ENCODE results near the gene RPTOR. TPM values are rescaled to one million over a fixed set of nuclear protein-coding genes. Genes with fewer than 3 reads are reported as not detected.

Gene RPTOR
- total RNA-seq, 1 experiment from 2014 or later = 25.1 TPM

DNA sequence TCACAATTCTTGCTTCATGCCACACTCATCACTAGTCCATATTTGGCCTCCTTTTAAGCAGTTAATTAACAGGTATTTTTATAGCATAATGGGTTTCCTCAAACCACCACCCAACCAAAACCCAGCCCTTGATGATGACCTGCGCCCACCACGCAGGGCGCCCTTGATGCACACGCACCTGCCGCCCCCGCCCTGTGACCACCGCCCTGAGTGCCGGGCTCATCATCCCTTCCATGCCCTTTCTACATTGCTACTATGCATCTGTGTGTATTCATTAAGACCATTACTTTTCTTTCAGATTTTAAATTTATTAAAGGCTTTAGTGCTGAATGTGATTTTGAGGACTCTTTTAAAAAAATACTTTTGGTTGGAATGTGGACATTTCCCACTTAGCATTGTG, 242.2 kb downstream of the RPTOR start:
- H3K27me3 Mint-ChIP-seq (ENCODE audit: low read depth) = no peaks in the 10 kb centered on the region; the same call in 1 of the 2 replicates
- no peak overlapping the region for H3K4me2 ChIP-seq (ENCODE audit: insufficient read depth, insufficient read length, low read length)
- no peak overlapping the region for H3K4me3 Mint-ChIP-seq

More for the DNA sequence above, 242.2 kb downstream of the RPTOR start:
- TF ChIP-seq, protein P1, sequence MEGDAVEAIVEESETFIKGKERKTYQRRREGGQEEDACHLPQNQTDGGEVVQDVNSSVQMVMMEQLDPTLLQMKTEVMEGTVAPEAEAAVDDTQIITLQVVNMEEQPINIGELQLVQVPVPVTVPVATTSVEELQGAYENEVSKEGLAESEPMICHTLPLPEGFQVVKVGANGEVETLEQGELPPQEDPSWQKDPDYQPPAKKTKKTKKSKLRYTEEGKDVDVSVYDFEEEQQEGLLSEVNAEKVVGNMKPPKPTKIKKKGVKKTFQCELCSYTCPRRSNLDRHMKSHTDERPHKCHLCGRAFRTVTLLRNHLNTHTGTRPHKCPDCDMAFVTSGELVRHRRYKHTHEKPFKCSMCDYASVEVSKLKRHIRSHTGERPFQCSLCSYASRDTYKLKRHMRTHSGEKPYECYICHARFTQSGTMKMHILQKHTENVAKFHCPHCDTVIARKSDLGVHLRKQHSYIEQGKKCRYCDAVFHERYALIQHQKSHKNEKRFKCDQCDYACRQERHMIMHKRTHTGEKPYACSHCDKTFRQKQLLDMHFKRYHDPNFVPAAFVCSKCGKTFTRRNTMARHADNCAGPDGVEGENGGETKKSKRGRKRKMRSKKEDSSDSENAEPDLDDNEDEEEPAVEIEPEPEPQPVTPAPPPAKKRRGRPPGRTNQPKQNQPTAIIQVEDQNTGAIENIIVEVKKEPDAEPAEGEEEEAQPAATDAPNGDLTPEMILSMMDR (conservative IDR thresholded peaks at IDR 0.05) = no peak
- Histone ChIP-seq H2AFZ (ENCODE audit: low read length) (no peak overlapping the region), H3K79me2 (ENCODE audit: insufficient read depth, low read length) (no peaks in the 10 kb centered on the region), H2BK20ac (ENCODE audit: low read depth, low read length, poor library complexity, severe bottlenecking) (no peak overlapping the region), H3K4me1 (ENCODE audit: insufficient read depth, low read length) (peaks cover 2% of the 10 kb centered on the region; the same call in 1 of the 2 replicates), H2BK12ac (ENCODE audit: insufficient read length, low read depth, low read length) (no peak overlapping the region), H3K9me3 (ENCODE audit: control insufficient read depth, low read depth, low read length) (no peaks in the 10 kb centered on the region), H3K4ac (ENCODE audit: low read depth, low read length) (no peak overlapping the region), H3K23me2 (ENCODE audit: insufficient read length, low read depth, low read length, poor library complexity, severe bottlenecking) (no peaks in the 10 kb centered on the region), H3K56ac (ENCODE audit: insufficient read length, low read depth, low read length) (no peak overlapping the region), H3K79me1 (ENCODE audit: insufficient read depth, low read depth, low read length, poor library complexity, severe bottlenecking) (no peaks in the 10 kb centered on the region), H3K9ac (ENCODE audit: extremely low read depth, insufficient read length, low read length) (no peak overlapping the region), H4K8ac (replicated peaks; ENCODE audit: insufficient read length, low read depth, low read length) (no peak overlapping the region), H3K23ac (ENCODE audit: insufficient read length, low read depth, low read length) (no peak overlapping the region), H3K18ac (ENCODE audit: insufficient read length, low read depth, low read length) (no peak overlapping the region), H2BK5ac (ENCODE audit: insufficient read length, low read length) (no peak overlapping the region), H4K91ac (ENCODE audit: insufficient read length, low read depth, low read length) (no peak overlapping the region), H4K5ac (ENCODE audit: insufficient read length, low read depth, low read length) (no peak overlapping the region), H3K14ac (ENCODE audit: insufficient read depth, low read length) (no peak overlapping the region), H3K27ac (ENCODE audit: insufficient read length, low read depth, low read length) (no peak overlapping the region), H3T11ph (ENCODE audit: low read length) (no peak overlapping the region), H2AK5ac (ENCODE audit: insufficient read length, low read length) (no peak overlapping the region), H3K27me3 (ENCODE audit: insufficient read depth, low read length) (no peaks in the 10 kb centered on the region), H2BK15ac (ENCODE audit: low read depth, low read length) (no peak overlapping the region), H2BK120ac (ENCODE audit: low read depth, low read length, poor library complexity, severe bottlenecking) (no peak overlapping the region), H4K20me1 (ENCODE audit: control insufficient read depth, insufficient read depth, insufficient read length) (no peaks in the 10 kb centered on the region)
- Mint-ChIP-seq H3K36me3 (ENCODE audit: insufficient read depth in 1 of 3, low read depth in 3 of 3) (no peaks in the 10 kb centered on the region), H3K4me1 (peaks cover 19 to 47% of the 10 kb centered on the region in 2 experiments), H3K9me3 (no peaks in the 10 kb centered on the region), H3K27ac (no peak overlapping the region)
- DNase-seq = no peak
- no CpG with 5 or more reads among the region's 8 CpGs for WGBS (ENCODE audit: extremely low coverage, insufficient read length, low lambda C conversion rate)

All from H9 (cell line).